ELF-1 (cell line): ENCODE measurements around the gene ROBO1.
A peak's percentile ranks its signal among the peaks of the same experiment; 100 is the strongest.

ENCODE experiments used
- DNase-seq: peaks from one replicate; pipeline ENCODE4 v3.0.0-alpha.2; 2016; ENCODE audit warnings: low read depth, low spot score

Gene ROBO1

GRCh38 chr3:78642226-78643035 lies 1125.4 kb downstream of the ROBO1 start:
- no peak for DNase-seq

- no peak for DNase-seq
These were observed 1126.1 kb downstream of the ROBO1 start for GRCh38 chr3:78641703-78642102.

- DNase-seq = no peak
These were observed 1133.5 kb downstream of the ROBO1 start for GRCh38 chr3:78634316-78634715.

- no peak for DNase-seq
These were observed 1134.2 kb downstream of the ROBO1 start for GRCh38 chr3:78633626-78634025.

- DNase-seq = no peak
These were observed 1134.8 kb downstream of the ROBO1 start for GRCh38 chr3:78632925-78633553.

GRCh38 chr3:78629544-78629943 lies 1138.3 kb downstream of the ROBO1 start:
- no peak for DNase-seq

- DNase-seq = no peak
These were observed 1146.6 kb downstream of the ROBO1 start for GRCh38 chr3:78621061-78621716.

- no peak for DNase-seq
These were observed 1153.3 kb downstream of the ROBO1 start for GRCh38 chr3:78614486-78614885.

- no peak for DNase-seq
These were observed 1154.3 kb downstream of the ROBO1 start for GRCh38 chr3:78613421-78613879.

GRCh38 chr3:78611278-78611677 lies 1156.5 kb downstream of the ROBO1 start:
- no peak for DNase-seq

GRCh38 chr3:78610462-78611125 lies 1157.2 kb downstream of the ROBO1 start:
- no peak for DNase-seq

GRCh38 chr3:78606756-78607155 lies 1161.0 kb downstream of the ROBO1 start:
- DNase-seq = no peak

- no peak for DNase-seq
These were observed 1162.6 kb downstream of the ROBO1 start for GRCh38 chr3:78605178-78605577.

- DNase-seq = no peak
These were observed 1163.5 kb downstream of the ROBO1 start for GRCh38 chr3:78604341-78604740.

GRCh38 chr3:78601249-78601648 lies 1166.5 kb downstream of the ROBO1 start:
- no peak for DNase-seq

GRCh38 chr3:78589778-78590177 lies 1178.0 kb downstream of the ROBO1 start:
- DNase-seq = no peak

GRCh38 chr3:78588906-78589621 lies 1178.7 kb downstream of the ROBO1 start:
- no peak for DNase-seq

GRCh38 chr3:78580681-78581080 lies 1187.1 kb downstream of the ROBO1 start:
- DNase-seq = peak; percentile 37

- no peak for DNase-seq
These were observed 1196.3 kb downstream of the ROBO1 start for GRCh38 chr3:78571486-78571885.

GRCh38 chr3:78570496-78570895 lies 1197.3 kb downstream of the ROBO1 start:
- no peak for DNase-seq

GRCh38 chr3:78569804-78570203 lies 1198.0 kb downstream of the ROBO1 start:
- DNase-seq = peak; percentile 9
